ENCODE results near the gene ABCG2. TPM values are rescaled to one million over a fixed set of nuclear protein-coding genes. Genes with fewer than 3 reads are reported as not detected.

Gene ABCG2
- total and polyA plus RNA-seq, 2 of the 8 experiments (the other 6 are each of a cell fraction or from before 2014, with no cell fraction given): 2.4 to 4.6 TPM

DNA sequence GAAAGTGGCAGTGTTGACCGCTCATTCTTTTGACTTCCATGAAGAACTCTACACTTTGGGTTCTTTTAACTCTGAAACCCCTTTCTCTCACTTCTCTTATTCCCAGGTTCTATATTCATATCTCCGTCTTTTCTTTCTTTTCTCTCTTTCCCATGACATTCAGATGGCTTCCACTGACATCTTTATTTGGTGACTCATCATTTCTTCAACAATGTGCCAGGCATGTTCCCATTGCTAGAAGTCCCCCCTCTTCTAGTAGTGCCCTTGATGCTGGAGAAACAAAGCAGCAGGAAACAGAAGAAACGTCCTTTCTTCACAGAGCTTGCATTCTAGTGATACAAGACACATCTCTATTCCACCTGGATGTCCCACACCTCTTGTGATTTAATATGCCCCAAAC, 117.7 kb downstream of the ABCG2 start (continued):
- TF ChIP-seq RAD21 (IDR thresholded peaks at IDR 0.05 in 1 of 2, conservative IDR thresholded peaks at IDR 0.05 in 1 of 2; ENCODE audit: low read depth in 2 of 2, low read length in 2 of 2): no peak
- no peak for TF ChIP-seq POU5F1 (IDR thresholded peaks at IDR 0.05; ENCODE audit: low read depth, low read length)
- TF ChIP-seq CHD7 (IDR thresholded peaks at IDR 0.05; ENCODE audit: insufficient replicate concordance, low read length): no peak
- TF ChIP-seq CBX5 (IDR thresholded peaks at IDR 0.05; ENCODE audit: low read depth, low read length): no peak
- TF ChIP-seq KDM4A (IDR thresholded peaks at IDR 0.05; ENCODE audit: low read depth, low read length, severe bottlenecking): no peak
- TF ChIP-seq CHD2 (IDR thresholded peaks at IDR 0.05; ENCODE audit: low read length): no peak
- TF ChIP-seq POLR2AphosphoS5 (IDR thresholded peaks at IDR 0.05; ENCODE audit: low read depth, low read length): no peak
